B cell (primary cell): Measurements from ENCODE around the gene MRO.
"Not testable (repeated sequence)": the region's sequence is repeated elsewhere in the genome, so short reads cannot be mapped to it uniquely, and the experiment has no call there.

Experiments used
- CTCF ChIP-seq: fragments of 200-600 bp; IDR thresholded peaks from one replicate; pipeline ENCODE4 v1.8.0; 2022; ENCODE audit warnings: antibody characterized with exemption, mild to moderate bottlenecking
- EZH2 ChIP-seq: IDR thresholded peaks from 2 replicates; pipeline ENCODE4 v1.6.1; 2012; ENCODE audit warnings: borderline replicate concordance, low read depth, mild to moderate bottlenecking, moderate library complexity, low read length; ENCODE audit not compliant: insufficient read depth, poor library complexity, severe bottlenecking

GRCh38 chr18:50833496-50833895 lies 13.7 kb upstream of the MRO start:
- TF ChIP-seq EZH2, CTCF: not testable (repeated sequence)
